Tibial nerve (tissue), 4 donors: ENCODE data around the gene MAPK11.

ENCODE experiments used
- CTCF ChIP-seq, 5 experiments: fragments of 200-600 bp in 3 of 5; fragments of 450-650 bp in 2 of 5; sonication (generic) in 3 of 5; IDR thresholded peaks; one replicate each; pipeline ENCODE4 v1.5.1; 2016 to 2019; ENCODE audit warnings: antibody characterized with exemption in 5 of 5, mild to moderate bottlenecking in 3 of 5, moderate library complexity in 2 of 5
- EP300 ChIP-seq, 2 donors: sonication (generic); formaldehyde crosslinking; IDR thresholded peaks; one replicate each; pipeline ENCODE4 v1.6.1; 2017; ENCODE audit warnings: antibody characterized with exemption in 2 of 2, mild to moderate bottlenecking in 1 of 2

DNA sequence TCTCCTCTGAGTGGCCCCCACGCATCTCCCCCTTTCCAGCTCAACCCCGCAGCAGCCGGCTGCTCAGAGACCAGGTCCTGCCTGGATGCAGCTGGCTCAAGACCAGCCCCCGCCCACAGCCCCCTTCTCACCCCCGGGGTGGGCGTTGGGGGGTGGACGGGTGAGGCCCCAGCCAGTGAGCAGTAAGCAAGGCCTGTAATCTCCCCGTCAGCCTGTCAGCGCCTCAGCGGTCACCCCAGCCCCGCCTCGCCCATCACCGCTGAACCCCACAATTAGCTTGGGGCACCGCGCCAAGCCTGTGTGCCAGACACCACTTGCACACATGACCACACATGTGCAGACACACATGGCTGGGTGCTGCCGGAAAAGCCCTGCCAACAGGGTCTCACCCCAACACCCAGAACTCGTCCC lies 31.4 kb upstream of the MAPK11 start:
- TF ChIP-seq CTCF (IDR thresholded peaks at IDR 0.05) (no peak), EP300 (IDR thresholded peaks at IDR 0.05) (no peak)
